Measurements from ENCODE around the gene ACOT4. TPM values are rescaled to one million over a fixed set of nuclear protein-coding genes. Genes with fewer than 3 reads are reported as not detected.
"Not testable (repeated sequence)": the region's sequence is repeated elsewhere in the genome, so short reads cannot be mapped to it uniquely, and the experiment has no call there.

Gene ACOT4
- total and polyA plus RNA-seq, 10 donors, result 0.52 to 2.8 (median 1.3) TPM

- Histone ChIP-seq H3K27me3 (replicated peaks in 1 of 7) (no peaks in the 10 kb centered on the region), H3K9me3 (no peaks in the 10 kb centered on the region), H3K27ac (no peak overlapping the region), H3K4me3 (no peak overlapping the region), H3K36me3 (peaks cover 0 to 65% (median 9%) of the 10 kb centered on the region in 6 donors), H3K4me1 (peaks cover 0 to 2% (median 0%) of the 10 kb centered on the region in 6 donors)
- WGBS, 5 donors, result 81 to 97% (median 91%) methylated on average over 3 of the region's 3 CpGs
- TF ChIP-seq, protein P1, sequence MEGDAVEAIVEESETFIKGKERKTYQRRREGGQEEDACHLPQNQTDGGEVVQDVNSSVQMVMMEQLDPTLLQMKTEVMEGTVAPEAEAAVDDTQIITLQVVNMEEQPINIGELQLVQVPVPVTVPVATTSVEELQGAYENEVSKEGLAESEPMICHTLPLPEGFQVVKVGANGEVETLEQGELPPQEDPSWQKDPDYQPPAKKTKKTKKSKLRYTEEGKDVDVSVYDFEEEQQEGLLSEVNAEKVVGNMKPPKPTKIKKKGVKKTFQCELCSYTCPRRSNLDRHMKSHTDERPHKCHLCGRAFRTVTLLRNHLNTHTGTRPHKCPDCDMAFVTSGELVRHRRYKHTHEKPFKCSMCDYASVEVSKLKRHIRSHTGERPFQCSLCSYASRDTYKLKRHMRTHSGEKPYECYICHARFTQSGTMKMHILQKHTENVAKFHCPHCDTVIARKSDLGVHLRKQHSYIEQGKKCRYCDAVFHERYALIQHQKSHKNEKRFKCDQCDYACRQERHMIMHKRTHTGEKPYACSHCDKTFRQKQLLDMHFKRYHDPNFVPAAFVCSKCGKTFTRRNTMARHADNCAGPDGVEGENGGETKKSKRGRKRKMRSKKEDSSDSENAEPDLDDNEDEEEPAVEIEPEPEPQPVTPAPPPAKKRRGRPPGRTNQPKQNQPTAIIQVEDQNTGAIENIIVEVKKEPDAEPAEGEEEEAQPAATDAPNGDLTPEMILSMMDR (IDR thresholded peaks at IDR 0.05 in 8 of 11, conservative IDR thresholded peaks at IDR 0.05 in 3 of 11), result no peak
- TF ChIP-seq POLR2AphosphoS5 (IDR thresholded peaks at IDR 0.05), result no peak
- TF ChIP-seq POLR2A (IDR thresholded peaks at IDR 0.05), result no peak
- DNase-seq, result no peak
- intact Hi-C loops (cut with DNase I; ENCODE audit: low total_unique reads), result no loop called here
Observed at GRCh38 chr14:73576391-73576790, 15.3 kb upstream of the ACOT4 start.

- H3K27ac ChIP-seq; H3K4me1 ChIP-seq; DNase-seq; H3K27me3 ChIP-seq (replicated peaks in 1 of 7); intact Hi-C loops (cut with DNase I; ENCODE audit: low total_unique reads); H3K4me3 ChIP-seq; H3K9me3 ChIP-seq: not testable (repeated sequence)
- H3K36me3 ChIP-seq, result peaks cover 0 to 65% (median 9%) of the 10 kb centered on the region in 6 donors
- WGBS, 5 donors, result 100% methylated on average over 1 to 2 of the region's 2 CpGs; no CpG with 5 or more reads in 1 of the 5 donors
Observed at GRCh38 chr14:73577214-73577613, 14.5 kb upstream of the ACOT4 start.

DNA sequence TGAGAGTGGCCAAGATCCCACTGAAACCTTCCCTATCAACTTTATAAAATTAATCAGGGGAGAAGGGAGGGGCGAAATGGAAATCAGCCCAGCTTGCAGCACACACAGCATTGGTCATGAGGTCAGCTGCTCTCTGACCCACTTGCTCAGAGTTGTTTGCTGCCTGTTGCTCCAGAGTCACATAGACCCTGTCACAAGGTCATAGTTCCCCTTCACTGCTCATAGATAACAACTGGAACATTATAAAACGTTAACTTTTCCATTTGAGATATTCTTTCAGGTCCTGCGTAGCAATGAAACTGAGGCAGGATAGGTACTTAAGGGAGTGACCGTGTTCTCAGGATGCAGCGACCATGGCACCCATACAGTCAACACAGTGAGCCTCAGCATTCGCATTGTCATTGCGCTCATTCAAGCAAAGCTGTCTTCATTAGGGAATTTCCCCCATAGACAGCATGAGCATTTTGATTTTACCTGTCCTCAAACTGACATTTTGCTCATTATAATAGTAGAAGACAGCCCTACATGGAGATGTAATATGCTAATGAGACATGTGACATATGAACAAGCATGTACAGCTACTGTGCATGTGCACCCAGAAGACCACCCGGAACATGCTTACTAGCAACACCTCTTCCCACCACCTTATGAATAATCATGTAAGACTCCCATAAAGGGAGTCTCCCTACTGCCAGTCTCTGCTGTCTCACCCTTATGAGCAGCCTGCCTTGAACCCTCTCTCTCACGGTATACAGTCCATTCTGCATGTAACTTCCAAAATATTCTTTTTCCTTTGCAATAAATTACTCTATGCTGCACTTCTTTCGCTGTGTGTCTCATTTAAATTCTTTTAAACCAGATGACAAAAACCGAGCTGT, 9.3 kb upstream of the ACOT4 start:
- H3K36me3 ChIP-seq, result peaks cover 0 to 37% (median 7%) of the 10 kb centered on the region in 6 donors
- H3K9me3 ChIP-seq; H3K4me3 ChIP-seq; DNase-seq; H3K4me1 ChIP-seq; H3K27me3 ChIP-seq (replicated peaks in 1 of 7); H3K27ac ChIP-seq; intact Hi-C loops (cut with DNase I; ENCODE audit: low total_unique reads): not testable (repeated sequence)
- WGBS, 5 donors, result 76 to 89% (median 83%) methylated on average over 8 to 11 of the region's 11 CpGs

- Histone ChIP-seq H3K9me3 (no peaks in the 10 kb centered on the region), H3K27ac (no peak overlapping the region), H3K36me3 (no peaks in the 10 kb centered on the region), H3K4me1 (peaks cover 3 to 20% (median 11%) of the 10 kb centered on the region in 6 donors), H3K27me3 (replicated peaks in 1 of 7) (peaks cover 0 to 14% (median 0%) of the 10 kb centered on the region in 7 donors), H3K4me3 (no peak overlapping the region)
- 86 to 100% (median 91%) methylated on average over 1 of the region's 1 CpG for whole genome bisulfite sequencing, 5 donors
- intact Hi-C loops (cut with DNase I; ENCODE audit: low total_unique reads), result no loop called here
- TF ChIP-seq POLR2A (IDR thresholded peaks at IDR 0.05), result no peak
- no peak for TF ChIP-seq POLR2AphosphoS5 (IDR thresholded peaks at IDR 0.05)
- TF ChIP-seq, protein P1 (IDR thresholded peaks at IDR 0.05 in 8 of 11, conservative IDR thresholded peaks at IDR 0.05 in 3 of 11), result no peak
- DNase-seq, result no peak
Observed at GRCh38 chr14:73588695-73589094, 3.0 kb upstream of the ACOT4 start.

- Histone ChIP-seq H3K4me1 (peaks cover 3 to 20% (median 11%) of the 10 kb centered on the region in 6 donors), H3K9me3 (no peaks in the 10 kb centered on the region), H3K36me3 (no peaks in the 10 kb centered on the region), H3K27me3 (replicated peaks in 1 of 7) (peaks cover 0 to 14% (median 0%) of the 10 kb centered on the region in 7 donors), H3K27ac (no peak overlapping the region), H3K4me3 (no peak overlapping the region)
- no peak for DNase-seq
- intact Hi-C loops (cut with DNase I; ENCODE audit: low total_unique reads), result no loop called here
- 80 to 90% (median 83%) methylated on average over 4 of the region's 4 CpGs for WGBS, 5 donors
- TF ChIP-seq POLR2AphosphoS5 (IDR thresholded peaks at IDR 0.05) (no peak), POLR2A (IDR thresholded peaks at IDR 0.05) (no peak)
- TF ChIP-seq, protein P1 (IDR thresholded peaks at IDR 0.05 in 8 of 11, conservative IDR thresholded peaks at IDR 0.05 in 3 of 11), result no peak
Observed at GRCh38 chr14:73589116-73589515, 2.6 kb upstream of the ACOT4 start.

GRCh38 chr14:73590673-73591004, 1.0 kb upstream of the ACOT4 start:
- H3K9me3 ChIP-seq; DNase-seq; H3K36me3 ChIP-seq; H3K4me3 ChIP-seq; H3K27ac ChIP-seq; intact Hi-C loops (cut with DNase I; ENCODE audit: low total_unique reads): not testable (repeated sequence)
- Histone ChIP-seq H3K27me3 (replicated peaks in 1 of 7) (peaks cover 0 to 14% (median 0%) of the 10 kb centered on the region in 7 donors), H3K4me1 (peaks cover 3 to 20% (median 11%) of the 10 kb centered on the region in 6 donors)
- WGBS, 5 donors, result 97 to 99% (median 98%) methylated on average over 13 to 32 of the region's 32 CpGs
